Transverse colon (tissue), 4 donors: ENCODE data around the gene ZBED6. TPM values are rescaled to one million over a fixed set of nuclear protein-coding genes. Genes with fewer than 3 reads are reported as not detected.
"Not testable (repeated sequence)": the region's sequence is repeated elsewhere in the genome, so short reads cannot be mapped to it uniquely, and the experiment has no call there.

Experiments used
- DNase-seq: peaks from one replicate; pipeline ENCODE4 v3.0.0-alpha.2; 2019
- H3K27ac ChIP-seq, 4 donors: fragments of 200-600 bp; sonication (generic); 2 replicates each; pipeline ENCODE4 v1.5.1; 2016 to 2018; ENCODE audit warnings: inconsistent platforms in 4 of 4
- H3K27me3 ChIP-seq: fragments of 200-600 bp; sonication (generic); 2 replicates; pipeline ENCODE4 v1.5.1; 2017; ENCODE audit warnings: inconsistent platforms
- H3K36me3 ChIP-seq, 4 donors: fragments of 200-600 bp; sonication (generic); 2 replicates each; pipeline ENCODE4 v1.5.1; 2017 to 2019; ENCODE audit warnings: inconsistent platforms in 4 of 4
- H3K4me1 ChIP-seq, 4 donors: fragments of 200-600 bp; sonication (generic); 2 replicates each; pipeline ENCODE4 v1.5.1; 2017 to 2020; ENCODE audit warnings: inconsistent platforms in 4 of 4
- H3K4me3 ChIP-seq, 4 donors: fragments of 200-600 bp; sonication (generic); 1 replicate in 1 of 4; 2 replicates in 3 of 4; pipeline versions ENCODE4 v1.5.1 to v1.6.1; 2017 to 2019; ENCODE audit warnings: inconsistent platforms in 4 of 4
- H3K9me3 ChIP-seq, 2 donors: fragments of 200-600 bp; sonication (generic); 2 replicates each; pipeline ENCODE4 v1.5.1; 2017 to 2019; ENCODE audit warnings: inconsistent platforms in 2 of 2
- CTCF ChIP-seq, 5 experiments: fragments of 200-600 bp in 3 of 5; fragments of 450-650 bp in 2 of 5; sonication (generic) in 3 of 5; IDR thresholded peaks; 1 replicate in 2 of 5; 2 replicates in 3 of 5; pipeline ENCODE4 v1.5.1; 2016 to 2017; ENCODE audit warnings: antibody characterized with exemption in 5 of 5, inconsistent platforms in 3 of 5, mild to moderate bottlenecking in 2 of 5, moderate library complexity in 1 of 5
- EP300 ChIP-seq: sonication (generic); formaldehyde crosslinking; IDR thresholded peaks from one replicate; pipeline ENCODE4 v1.6.1; 2017; ENCODE audit warnings: antibody characterized with exemption, low read depth
- POLR2A ChIP-seq: fragments of 450-650 bp; IDR thresholded peaks from one replicate; pipeline ENCODE4 v1.6.1; 2016; ENCODE audit warnings: antibody characterized with exemption, mild to moderate bottlenecking, moderate library complexity
- POLR2AphosphoS5 ChIP-seq, 3 donors: sonication (generic); formaldehyde crosslinking; IDR thresholded peaks; one replicate each; pipeline ENCODE4 v1.6.1; 2016; ENCODE audit warnings: antibody characterized with exemption in 3 of 3
- WGBS, 2 donors: methylation state at CpG; one replicate each; pipeline ENCODE4 v1.1.5; 2018; ENCODE audit warnings: low coverage in 1 of 2; 5-methylcytosine and 5-hydroxymethylcytosine counted together
- in situ Hi-C, 4 donors: fragments of 200-750 bp; cut with MboI; loops; one replicate each; pipeline versions ENCODE4 v1.15.0 to v1.15.1; 2017; ENCODE audit warnings: low sequenced_read_pairs in 3 of 4, low pct_ligation_motif_present in 1 of 4, low pct_unique_long_range_greater_than_20kb in 1 of 4
- intact Hi-C: fragments of 100-400 bp; cut with DNase I; formaldehyde crosslinking; loops from one replicate; pipeline ENCODE4 v1.15.1; 2023; ENCODE audit warnings: low total_unique reads
- total RNA-seq, 4 donors: library from RNA; depleted of rRNA; stranded (reverse); fragments of >200 nt; gene quantifications; one replicate each; pipeline ENCODE4 v1.1.0, GENCODE V29; 2016

The ZBED6 gene
- 10 to 100 TPM; 12.7 to 29.7 (median 23.6) TPM for total RNA-seq

- intact Hi-C loops (loop anchor here (10.0 kb wide), 1 partner anchor 291 kb away; no protein-coding TSS in a partner anchor), in situ Hi-C loops (no loop called here)
- peaks cover 22 to 46% (median 32%) of the 10 kb centered on the region in 4 donors for H3K4me1 ChIP-seq
- TF ChIP-seq CTCF (IDR thresholded peaks at IDR 0.05) (no peak), POLR2AphosphoS5 (IDR thresholded peaks at IDR 0.05) (peak; percentile 71 to 92 (median 87)), POLR2A (peak; percentile 83)
- H3K27ac ChIP-seq, result peak within 1 kb of the TSS; percentile 95 to 99 (median 97)
- H3K9me3 ChIP-seq, result no peaks in the 10 kb centered on the region
- WGBS, 2 donors, result 0 to 1% methylated on average over 4 to 57 of the region's 59 CpGs
- no peaks in the 10 kb centered on the region for H3K36me3 ChIP-seq
- H3K27me3 ChIP-seq, result no peaks in the 10 kb centered on the region
- peak within 1 kb of the TSS; percentile 75 to 94 (median 87) for H3K4me3 ChIP-seq
- DNase-seq, result peak; percentile 99
Observed at GRCh38 chr1:203795441-203796235, at the start of gene ZBED6, which contains the start of gene ZC3H11A. Gene ZBED6 (plus strand): TSS chr1:203795623. CDS start chr1:203797523, 1,900 bp downstream. Gene ZC3H11A (plus strand): TSS chr1:203795623. CDS start chr1:203817071, 21,448 bp downstream.

- Histone ChIP-seq H3K4me3 (no peak overlapping the region), H3K9me3 (no peaks in the 10 kb centered on the region), H3K27ac (no peak overlapping the region), H3K4me1 (peaks cover 0 to 23% (median 4%) of the 10 kb centered on the region in 4 donors), H3K27me3 (no peaks in the 10 kb centered on the region), H3K36me3 (no peaks in the 10 kb centered on the region)
- 95 to 97% methylated on average over 6 of the region's 6 CpGs for WGBS, 2 donors
- DNase-seq, result no peak
- TF ChIP-seq POLR2A (no peak), POLR2AphosphoS5 (IDR thresholded peaks at IDR 0.05) (no peak), EP300 (no peak), CTCF (IDR thresholded peaks at IDR 0.05) (no peak)
- in situ Hi-C loops (no loop called here), intact Hi-C loops (no loop called here)
Observed at GRCh38 chr1:203746281-203746680, 49.1 kb upstream of the ZBED6 start.

GRCh38 chr1:203751051-203751450, 44.4 kb upstream of the ZBED6 start:
- no peak for DNase-seq
- no peak overlapping the region for H3K27ac ChIP-seq
- no peak overlapping the region for H3K4me3 ChIP-seq
- peaks cover 0 to 5% (median 0%) of the 10 kb centered on the region in 4 donors for H3K4me1 ChIP-seq
- no peaks in the 10 kb centered on the region for H3K36me3 ChIP-seq
- TF ChIP-seq POLR2A, result no peak
- no peak for TF ChIP-seq CTCF (IDR thresholded peaks at IDR 0.05)
- no peak for TF ChIP-seq EP300
- TF ChIP-seq POLR2AphosphoS5 (IDR thresholded peaks at IDR 0.05), result no peak
- in situ Hi-C loops, result no loop called here
- WGBS, 2 donors, result 66 to 81% methylated on average over 3 of the region's 3 CpGs
- H3K27me3 ChIP-seq, result no peaks in the 10 kb centered on the region
- no peaks in the 10 kb centered on the region for H3K9me3 ChIP-seq
- intact Hi-C loops, result no loop called here

- DNase-seq, in situ Hi-C loops, H3K27ac ChIP-seq, intact Hi-C loops, H3K4me3 ChIP-seq, H3K27me3 ChIP-seq, H3K4me1 ChIP-seq, H3K9me3 ChIP-seq, H3K36me3 ChIP-seq: not testable (repeated sequence)
- whole genome bisulfite sequencing, 2 donors, result 92 to 100% methylated on average over 1 to 5 of the region's 5 CpGs
Observed at GRCh38 chr1:203751618-203752361, 43.6 kb upstream of the ZBED6 start.
